HepG2 (cell line): ENCODE data around the gene SESN1. TPM values are rescaled to one million over a fixed set of nuclear protein-coding genes. Genes with fewer than 3 reads are reported as not detected.

Experiments used
- CBX5 ChIP-seq: sonication (generic); formaldehyde crosslinking; IDR thresholded peaks from 2 replicates; pipeline ENCODE4 v1.4.0; 2020; ENCODE audit warnings: missing genetic modification reagents, borderline replicate concordance
- ELF3 ChIP-seq: IDR thresholded peaks from 2 replicates; pipeline ENCODE4 v1.6.1; 2016; ENCODE audit warnings: missing genetic modification reagents, missing compliant biosample characterization
- GMEB2 ChIP-seq: IDR thresholded peaks from 2 replicates; pipeline ENCODE4 v1.6.1; 2016; ENCODE audit warnings: missing biosample characterization, missing genetic modification reagents, low read depth
- HNF1B ChIP-seq: sonication (generic); formaldehyde crosslinking; IDR thresholded peaks from 2 replicates; pipeline ENCODE4 v1.5.1; 2020; ENCODE audit warnings: mild to moderate bottlenecking, moderate library complexity, missing genetic modification reagents
- KMT2B ChIP-seq: IDR thresholded peaks from 2 replicates; pipeline ENCODE4 v1.6.1; 2016; ENCODE audit warnings: missing genetic modification reagents, missing compliant biosample characterization
- MAFF ChIP-seq: IDR thresholded peaks from 2 replicates; pipeline ENCODE4 v1.6.1; 2011; ENCODE audit warnings: low read depth, low read length, improper control_type of control experiment
- MLX ChIP-seq: IDR thresholded peaks from 2 replicates; pipeline ENCODE4 v1.6.1; 2016
- ONECUT2 ChIP-seq: sonication (generic); formaldehyde crosslinking; IDR thresholded peaks from 2 replicates; pipeline ENCODE4 v1.4.0; 2020; ENCODE audit warnings: missing genetic modification reagents
- ZFY ChIP-seq: sonication (generic); formaldehyde crosslinking; IDR thresholded peaks from 2 replicates; pipeline ENCODE4 v1.4.0; 2020; ENCODE audit warnings: missing genetic modification reagents
- ZNF335 ChIP-seq: sonication (generic); formaldehyde crosslinking; IDR thresholded peaks from 2 replicates; pipeline ENCODE4 v1.4.0; 2020; ENCODE audit warnings: missing genetic modification reagents
- ZNF431 ChIP-seq: sonication (generic); formaldehyde crosslinking; IDR thresholded peaks from 2 replicates; pipeline ENCODE4 v1.9.0; 2022; ENCODE audit warnings: missing genetic modification reagents, low read depth, mild to moderate bottlenecking, borderline replicate concordance
- ZNF432 ChIP-seq: sonication (generic); formaldehyde crosslinking; IDR thresholded peaks from 2 replicates; pipeline ENCODE4 v1.5.0; 2020; ENCODE audit warnings: missing genetic modification reagents, mild to moderate bottlenecking, borderline replicate concordance
- ZNF512B ChIP-seq: sonication (generic); formaldehyde crosslinking; IDR thresholded peaks from 2 replicates; pipeline ENCODE4 v1.5.1; 2020; ENCODE audit warnings: missing genetic modification reagents, mild to moderate bottlenecking, borderline replicate concordance
- ZNF609 ChIP-seq: sonication (generic); formaldehyde crosslinking; IDR thresholded peaks from 2 replicates; pipeline ENCODE4 v1.4.0; 2020; ENCODE audit warnings: mild to moderate bottlenecking, missing genetic modification reagents, borderline replicate concordance
- ZNF670 ChIP-seq: sonication (generic); formaldehyde crosslinking; IDR thresholded peaks from 2 replicates; pipeline ENCODE4 v1.8.0; 2022; ENCODE audit warnings: mild to moderate bottlenecking, missing genetic modification reagents, borderline replicate concordance
- ZNF7 ChIP-seq: IDR thresholded peaks from 2 replicates; pipeline ENCODE4 v1.6.1; 2016; ENCODE audit warnings: missing biosample characterization, missing genetic modification reagents
- ZNF790 ChIP-seq: sonication (generic); formaldehyde crosslinking; IDR thresholded peaks from 2 replicates; pipeline ENCODE4 v1.8.0; 2022; ENCODE audit warnings: missing genetic modification reagents, mild to moderate bottlenecking, borderline replicate concordance
- polyA plus RNA-seq, 8 experiments: library from polyadenylated mRNA; depleted of rRNA in 3 of 8; stranded (reverse) in 7 of 8; unstranded in 1 of 8; fragments of >200 nt; fragmentation: Illumina TruSeq in 4 of 8; extraction: Trizol in 4 of 8; gene quantifications; 2 replicates each; pipeline versions ENCODE4 v1.2.1 to v1.2.3, GENCODE V29; 2011 to 2016; ENCODE audit warnings: low read depth in 4 of 8, missing spikeins in 1 of 8, mixed read lengths in 1 of 8; ENCODE audit not compliant: insufficient read depth in 1 of 8
- total RNA-seq, 5 experiments: library from RNA; depleted of rRNA; stranded (reverse); fragments of >200 nt; fragmentation: Illumina TruSeq; extraction: Trizol; gene quantifications; 2 replicates each; pipeline ENCODE4 v1.2.3, GENCODE V29; 2016; ENCODE audit warnings: low read depth in 1 of 5

SESN1 gene
- total and polyA plus RNA-seq, 2 of the 13 experiments (the other 11 are each of a cell fraction or from before 2014, with no cell fraction given) = 24.9 to 44.7 TPM

- TF ChIP-seq ZNF609 (CRISPR knock-in tag) = no peak; the same call in 1 of the 2 replicates
- TF ChIP-seq HNF1B (CRISPR knock-in tag) = peak; percentile 72
- TF ChIP-seq ZNF512B (CRISPR knock-in tag) = no peak
- no peak for TF ChIP-seq ZNF432 (CRISPR knock-in tag)
- TF ChIP-seq ZNF431 (CRISPR knock-in tag) = peak; percentile 79
- 0 out of 2 replicates have a peak, but pooled peaks have one; percentile 3 for TF ChIP-seq MAFF
- peak; percentile 7; the same call in 1 of the 2 replicates for TF ChIP-seq ZNF790 (CRISPR knock-in tag)
- peak; percentile 92 for TF ChIP-seq KMT2B
- TF ChIP-seq GMEB2 (CRISPR knock-in tag) = peak; percentile 57; the same call in 1 of the 2 replicates
- no peak for TF ChIP-seq ZNF7 (CRISPR knock-in tag)
- peak; percentile 93 for TF ChIP-seq ZFY (CRISPR knock-in tag)
- 0 out of 2 replicates have a peak, but pooled peaks have one; percentile 36 for TF ChIP-seq ZNF670 (CRISPR knock-in tag)
- peak; percentile 56; the same call in 1 of the 2 replicates for TF ChIP-seq ELF3 (CRISPR knock-in tag)
- peak; percentile 77; the same call in 1 of the 2 replicates for TF ChIP-seq ZNF335
- TF ChIP-seq MLX (CRISPR knock-in tag) = no peak
- TF ChIP-seq CBX5 (CRISPR knock-in tag) = no peak
- TF ChIP-seq ONECUT2 (CRISPR knock-in tag) = no peak
Observed at GRCh38 chr6:109095036-109095834, 589 bp upstream of the SESN1 start, which contains the start of gene CEP57L1 (continued).
